ENCODE data around the gene GRAMD1C.

GRAMD1C gene

DNA sequence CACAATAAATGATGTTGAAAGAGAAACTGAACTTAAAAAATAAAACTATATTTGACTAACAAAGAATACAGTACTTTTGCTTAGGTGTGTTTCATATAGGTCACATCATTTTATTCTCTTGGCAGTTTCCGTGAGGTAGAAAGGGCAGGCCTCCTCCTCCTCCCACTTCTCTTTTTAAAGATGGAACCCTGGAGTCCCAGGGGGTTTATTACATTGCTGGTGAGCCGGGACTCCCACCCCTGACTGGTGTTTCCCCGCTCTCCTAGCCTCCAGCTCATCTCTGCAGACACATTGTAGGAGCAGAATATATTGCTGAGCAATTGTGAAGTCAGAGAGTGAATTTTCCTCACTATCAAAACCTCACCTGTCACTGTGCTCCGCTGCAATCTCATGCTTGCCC lies 139.2 kb downstream of the GRAMD1C start:
- Histone ChIP-seq H3K36me3 (ENCODE audit: control insufficient read depth in 1 of 2, insufficient read depth in 2 of 2, low read length in 2 of 2) (peaks cover 7 to 14% of the 10 kb centered on the region in 2 donors), H3K27ac (ENCODE audit: low read depth, low read length) (no peak overlapping the region)

DNA sequence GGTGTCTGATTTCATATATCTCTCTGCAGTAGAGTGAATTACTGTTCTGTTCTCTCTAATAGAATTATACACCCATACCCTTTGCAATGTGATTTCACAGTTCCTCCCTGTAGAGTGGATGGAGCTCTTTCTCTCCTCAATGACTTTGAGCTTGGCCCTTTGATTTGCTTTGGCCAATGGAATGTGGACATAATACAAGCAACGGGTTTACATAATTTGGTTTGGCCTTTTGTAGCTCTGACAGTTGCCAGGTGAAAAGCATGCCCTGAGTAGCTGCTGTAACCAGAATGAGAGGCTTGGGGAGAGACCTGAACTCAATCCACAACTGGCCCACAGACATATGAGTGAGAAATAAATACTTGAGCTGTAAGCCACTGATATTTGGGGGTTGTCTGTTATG lies 141.3 kb downstream of the GRAMD1C start:
- Histone ChIP-seq H3K4me3 (ENCODE audit: low read depth in 1 of 2, low read length in 2 of 2) (no peak overlapping the region), H3K27ac (ENCODE audit: low read depth, low read length) (no peak overlapping the region), H3K9ac (ENCODE audit: low read depth in 1 of 2, low read length in 2 of 2) (no peak overlapping the region), H3K36me3 (ENCODE audit: control insufficient read depth in 1 of 2, insufficient read depth in 2 of 2, low read length in 2 of 2) (peaks cover 7 to 9% of the 10 kb centered on the region in 2 donors), H3K9me3 (ENCODE audit: control insufficient read depth in 1 of 2, low read length in 2 of 2) (no peaks in the 10 kb centered on the region), H3K27me3 (ENCODE audit: control insufficient read depth in 1 of 2, insufficient read depth in 2 of 2, low read length in 2 of 2) (no peaks in the 10 kb centered on the region), H3K4me1 (ENCODE audit: control insufficient read depth in 1 of 2, insufficient read depth in 2 of 2, low read length in 2 of 2) (no peaks in the 10 kb centered on the region)

More for the DNA sequence above, 139.2 kb downstream of the GRAMD1C start:
- Histone ChIP-seq H3K4me1 (ENCODE audit: control insufficient read depth in 1 of 2, insufficient read depth in 2 of 2, low read length in 2 of 2) (no peaks in the 10 kb centered on the region), H3K4me3 (ENCODE audit: low read depth in 1 of 2, low read length in 2 of 2) (no peak overlapping the region), H3K27me3 (ENCODE audit: control insufficient read depth in 1 of 2, insufficient read depth in 2 of 2, low read length in 2 of 2) (no peaks in the 10 kb centered on the region), H3K9ac (ENCODE audit: low read depth in 1 of 2, low read length in 2 of 2) (no peak overlapping the region), H3K9me3 (ENCODE audit: control insufficient read depth in 1 of 2, low read length in 2 of 2) (peaks cover 8 to 13% of the 10 kb centered on the region in 2 donors)

DNA sequence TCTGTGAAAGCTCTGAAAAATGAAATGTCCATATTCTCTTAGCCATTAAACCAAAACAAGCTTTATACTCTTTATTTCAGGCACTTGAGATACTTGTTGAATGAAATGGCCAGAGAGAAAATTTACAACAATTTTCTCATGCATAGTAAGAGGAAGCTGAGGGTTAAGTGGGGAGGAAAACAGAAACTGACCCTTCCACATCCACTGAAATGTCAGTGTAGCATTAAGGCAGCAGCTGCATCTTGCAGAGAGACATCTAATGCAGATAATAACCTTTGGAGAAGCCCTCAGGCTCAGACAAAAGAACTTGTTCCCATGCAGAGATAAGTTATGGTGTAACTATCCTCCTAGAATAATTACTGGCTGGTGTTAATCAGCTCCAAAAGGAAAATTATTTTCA lies 143.2 kb downstream of the GRAMD1C start:
- Histone ChIP-seq H3K9me3 (ENCODE audit: control insufficient read depth in 1 of 2, low read length in 2 of 2) (no peaks in the 10 kb centered on the region), H3K4me3 (ENCODE audit: low read depth in 1 of 2, low read length in 2 of 2) (no peak overlapping the region), H3K27me3 (ENCODE audit: control insufficient read depth in 1 of 2, insufficient read depth in 2 of 2, low read length in 2 of 2) (no peaks in the 10 kb centered on the region), H3K36me3 (ENCODE audit: control insufficient read depth in 1 of 2, insufficient read depth in 2 of 2, low read length in 2 of 2) (peaks cover 7 to 9% of the 10 kb centered on the region in 2 donors), H3K27ac (ENCODE audit: low read depth, low read length) (no peak overlapping the region), H3K4me1 (ENCODE audit: control insufficient read depth in 1 of 2, insufficient read depth in 2 of 2, low read length in 2 of 2) (no peaks in the 10 kb centered on the region), H3K9ac (ENCODE audit: low read depth in 1 of 2, low read length in 2 of 2) (no peak overlapping the region)

DNA sequence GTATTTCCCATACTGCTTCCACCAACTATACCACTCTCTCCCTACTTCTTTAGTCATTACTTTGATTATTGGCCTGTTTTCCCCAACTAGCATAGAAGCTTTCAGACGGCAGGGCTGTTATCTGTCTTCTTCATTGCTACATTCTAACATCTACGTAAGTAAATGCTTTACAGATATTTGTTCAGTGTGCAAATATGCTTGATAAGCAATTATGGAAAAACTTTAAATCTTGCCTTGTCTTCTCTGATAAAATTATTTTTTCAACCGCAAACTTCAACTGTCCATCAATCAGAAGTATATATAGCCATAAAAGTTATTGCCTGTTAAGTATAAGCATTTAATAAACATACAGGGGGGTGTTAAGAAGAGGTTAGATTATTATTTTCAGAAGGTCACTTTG lies 145.0 kb downstream of the GRAMD1C start:
- no peaks in the 10 kb centered on the region for H3K9me3 ChIP-seq (ENCODE audit: control insufficient read depth in 1 of 2, low read length in 2 of 2)
- no peak overlapping the region for H3K9ac ChIP-seq (ENCODE audit: low read depth in 1 of 2, low read length in 2 of 2)
- H3K27me3 ChIP-seq (ENCODE audit: control insufficient read depth in 1 of 2, insufficient read depth in 2 of 2, low read length in 2 of 2), result no peaks in the 10 kb centered on the region
- no peak overlapping the region for H3K4me3 ChIP-seq (ENCODE audit: low read depth in 1 of 2, low read length in 2 of 2)
- no peaks in the 10 kb centered on the region for H3K4me1 ChIP-seq (ENCODE audit: control insufficient read depth in 1 of 2, insufficient read depth in 2 of 2, low read length in 2 of 2)
- peaks cover under 1 to 4% of the 10 kb centered on the region in 2 donors for H3K36me3 ChIP-seq (ENCODE audit: control insufficient read depth in 1 of 2, insufficient read depth in 2 of 2, low read length in 2 of 2)
- no peak overlapping the region for H3K27ac ChIP-seq (ENCODE audit: low read depth, low read length)

DNA sequence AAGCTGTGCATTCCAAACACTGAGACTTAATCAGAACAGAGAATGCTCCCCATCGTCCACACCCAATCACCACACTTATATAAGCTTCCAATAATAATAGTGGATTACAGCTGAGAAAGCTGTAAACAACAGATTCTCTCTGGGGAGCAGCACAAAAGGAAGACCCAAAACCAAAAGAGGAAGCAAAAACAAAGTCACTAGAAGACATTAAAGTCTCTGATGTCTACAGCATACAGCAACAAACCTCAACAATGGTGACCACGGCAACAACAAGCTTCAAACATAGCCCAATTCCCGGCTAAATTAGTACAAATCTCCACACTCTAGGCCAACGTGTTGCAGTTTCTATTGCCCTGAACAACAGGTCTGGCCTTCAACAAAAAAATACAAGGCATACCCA lies 147.0 kb downstream of the GRAMD1C start:
- Histone ChIP-seq H3K36me3 (ENCODE audit: control insufficient read depth in 1 of 2, insufficient read depth in 2 of 2, low read length in 2 of 2) (no peaks in the 10 kb centered on the region), H3K9me3 (ENCODE audit: control insufficient read depth in 1 of 2, low read length in 2 of 2) (no peaks in the 10 kb centered on the region), H3K9ac (ENCODE audit: low read depth in 1 of 2, low read length in 2 of 2) (no peak overlapping the region), H3K4me3 (ENCODE audit: low read depth in 1 of 2, low read length in 2 of 2) (no peak overlapping the region), H3K27ac (ENCODE audit: low read depth, low read length) (no peak overlapping the region), H3K4me1 (ENCODE audit: control insufficient read depth in 1 of 2, insufficient read depth in 2 of 2, low read length in 2 of 2) (no peaks in the 10 kb centered on the region), H3K27me3 (ENCODE audit: control insufficient read depth in 1 of 2, insufficient read depth in 2 of 2, low read length in 2 of 2) (no peaks in the 10 kb centered on the region)
